T-helper 17 cell (primary cell): Measurements from ENCODE around the gene SAFB2. TPM values are rescaled to one million over a fixed set of nuclear protein-coding genes. Genes with fewer than 3 reads are reported as not detected.

Experiments
- ATAC-seq: fragments of 150-1000 bp; cut with Tn5 transposase; 2 replicates; pipeline ENCODE4 v1.10.0; 2021; ENCODE audit warnings: mild to moderate bottlenecking, moderate library complexity
- DNase-seq, 3 donors: peaks; one replicate each; pipeline versions ENCODE4 v3.0.0 to v3.0.0-alpha.2; 2020 to 2021
- H3K9me3 ChIP-seq: one replicate; pipeline ENCODE4 v1.7.0; 2013; ENCODE audit warnings: low read length, mild to moderate bottlenecking; ENCODE audit not compliant: control insufficient read depth, poor library complexity, severe bottlenecking
- H3K27ac Mint-ChIP-seq: one replicate; pipeline ENCODE4 v1.8.0; 2022; ENCODE audit warnings: mild to moderate bottlenecking, moderate library complexity, mixed read lengths
- H3K27me3 Mint-ChIP-seq: one replicate; pipeline ENCODE4 v1.8.0; 2022; ENCODE audit warnings: mixed read lengths
- H3K36me3 Mint-ChIP-seq: one replicate; pipeline ENCODE4 v1.8.0; 2022; ENCODE audit warnings: low read depth, mixed read lengths
- H3K4me1 Mint-ChIP-seq: one replicate; pipeline ENCODE4 v1.8.0; 2022; ENCODE audit warnings: mild to moderate bottlenecking, mixed read lengths
- H3K4me3 Mint-ChIP-seq: one replicate; pipeline ENCODE4 v1.8.0; 2022; ENCODE audit warnings: mild to moderate bottlenecking, moderate library complexity, mixed read lengths
- total RNA-seq, 4 donors: library from RNA in 2 of 4; stranded (reverse) in 2 of 4; gene quantifications; one replicate each; pipeline ENCODE4 v1.2.3 and lab custom pipeline; 2022 to 2026

The SAFB2 gene
- total RNA-seq, 2 donors from 2014 or later: 241 to 255 TPM

- Mint-ChIP-seq H3K36me3 (peaks cover 11% of the 10 kb centered on the region), H3K27me3 (no peaks in the 10 kb centered on the region), H3K27ac (peak overlapping the region; percentile 41), H3K4me1 (peaks cover 12% of the 10 kb centered on the region), H3K4me3 (no peak overlapping the region)
- no peak for ATAC-seq
- no peak for DNase-seq
- no peaks in the 10 kb centered on the region for H3K9me3 ChIP-seq
Measured at GRCh38 chr19:5651361-5651760, 28.8 kb upstream of the SAFB2 start.

GRCh38 chr19:5648464-5648863 lies 25.9 kb upstream of the SAFB2 start:
- H3K36me3 Mint-ChIP-seq: peaks cover 5% of the 10 kb centered on the region
- DNase-seq (no peak), ATAC-seq (no peak)
- peak overlapping the region; percentile 79 for H3K27ac Mint-ChIP-seq
- H3K27me3 Mint-ChIP-seq: no peaks in the 10 kb centered on the region
- peaks cover 22% of the 10 kb centered on the region for H3K4me1 Mint-ChIP-seq
- H3K4me3 Mint-ChIP-seq: no peak overlapping the region
- no peaks in the 10 kb centered on the region for H3K9me3 ChIP-seq

- Mint-ChIP-seq H3K4me3 (no peak overlapping the region), H3K27ac (no peak overlapping the region), H3K4me1 (peaks cover 23% of the 10 kb centered on the region)
Measured at GRCh38 chr19:5646703-5647102, 24.1 kb upstream of the SAFB2 start.

GRCh38 chr19:5645409-5645808 lies 22.8 kb upstream of the SAFB2 start:
- no peak for DNase-seq
- H3K4me3 Mint-ChIP-seq: no peak overlapping the region
- H3K4me1 Mint-ChIP-seq: peaks cover 29% of the 10 kb centered on the region
- H3K27me3 Mint-ChIP-seq: no peaks in the 10 kb centered on the region
- H3K9me3 ChIP-seq: no peaks in the 10 kb centered on the region
- ATAC-seq: no peak
- peak overlapping the region; percentile 27 for H3K27ac Mint-ChIP-seq
- peaks cover 10% of the 10 kb centered on the region for H3K36me3 Mint-ChIP-seq

More at GRCh38 chr19:5646703-5647102, 24.1 kb upstream of the SAFB2 start:
- Mint-ChIP-seq H3K27me3 (no peaks in the 10 kb centered on the region), H3K36me3 (peaks cover 6% of the 10 kb centered on the region)
- DNase-seq (no peak), ATAC-seq (no peak)
- H3K9me3 ChIP-seq: no peaks in the 10 kb centered on the region

GRCh38 chr19:5644037-5644436 lies 21.5 kb upstream of the SAFB2 start:
- Mint-ChIP-seq H3K27ac (no peak overlapping the region), H3K36me3 (peaks cover 10% of the 10 kb centered on the region), H3K4me3 (no peak overlapping the region), H3K27me3 (no peaks in the 10 kb centered on the region), H3K4me1 (peaks cover 30% of the 10 kb centered on the region)
- no peak for DNase-seq
- no peak for ATAC-seq
- H3K9me3 ChIP-seq: no peaks in the 10 kb centered on the region

GRCh38 chr19:5643060-5643459 lies 20.5 kb upstream of the SAFB2 start:
- H3K27ac Mint-ChIP-seq: peak overlapping the region; percentile 32
- H3K4me1 Mint-ChIP-seq: peaks cover 27% of the 10 kb centered on the region
- no peak for ATAC-seq
- peaks cover 10% of the 10 kb centered on the region for H3K36me3 Mint-ChIP-seq
- DNase-seq: no peak
- no peaks in the 10 kb centered on the region for H3K9me3 ChIP-seq
- H3K4me3 Mint-ChIP-seq: no peak overlapping the region
- H3K27me3 Mint-ChIP-seq: no peaks in the 10 kb centered on the region

GRCh38 chr19:5642204-5642603 lies 19.6 kb upstream of the SAFB2 start:
- ATAC-seq: no peak
- H3K36me3 Mint-ChIP-seq: peaks cover 10% of the 10 kb centered on the region
- DNase-seq: no peak
- H3K9me3 ChIP-seq: no peaks in the 10 kb centered on the region
- H3K4me3 Mint-ChIP-seq: no peak overlapping the region
- H3K4me1 Mint-ChIP-seq: peaks cover 27% of the 10 kb centered on the region
- no peak overlapping the region for H3K27ac Mint-ChIP-seq
- H3K27me3 Mint-ChIP-seq: no peaks in the 10 kb centered on the region

- H3K4me1 Mint-ChIP-seq: peaks cover 19% of the 10 kb centered on the region
Measured at GRCh38 chr19:5641171-5641570, 18.6 kb upstream of the SAFB2 start.

GRCh38 chr19:5637971-5638370 lies 15.4 kb upstream of the SAFB2 start:
- H3K9me3 ChIP-seq: no peaks in the 10 kb centered on the region
- Mint-ChIP-seq H3K4me3 (no peak overlapping the region), H3K4me1 (peaks cover 18% of the 10 kb centered on the region), H3K27ac (no peak overlapping the region), H3K27me3 (no peaks in the 10 kb centered on the region), H3K36me3 (peaks cover 8% of the 10 kb centered on the region)
- DNase-seq (no peak), ATAC-seq (no peak)

More at GRCh38 chr19:5641171-5641570, 18.6 kb upstream of the SAFB2 start:
- Mint-ChIP-seq H3K27ac (no peak overlapping the region), H3K36me3 (peaks cover 5% of the 10 kb centered on the region), H3K4me3 (no peak overlapping the region), H3K27me3 (no peaks in the 10 kb centered on the region)
- H3K9me3 ChIP-seq: no peaks in the 10 kb centered on the region
- ATAC-seq (no peak), DNase-seq (no peak)

GRCh38 chr19:5635427-5635826 lies 12.9 kb upstream of the SAFB2 start:
- H3K9me3 ChIP-seq: no peaks in the 10 kb centered on the region
- peaks cover 3% of the 10 kb centered on the region for H3K36me3 Mint-ChIP-seq
- no peak for DNase-seq
- no peak overlapping the region for H3K4me3 Mint-ChIP-seq
- no peaks in the 10 kb centered on the region for H3K27me3 Mint-ChIP-seq
- H3K27ac Mint-ChIP-seq: peak overlapping the region; percentile 68
- no peak for ATAC-seq
- H3K4me1 Mint-ChIP-seq: peaks cover 25% of the 10 kb centered on the region

- H3K4me1 Mint-ChIP-seq: peaks cover 32% of the 10 kb centered on the region
- H3K27me3 Mint-ChIP-seq: no peaks in the 10 kb centered on the region
- no peaks in the 10 kb centered on the region for H3K9me3 ChIP-seq
- H3K27ac Mint-ChIP-seq: peak overlapping the region; percentile 61
- ATAC-seq: no peak
- DNase-seq: no peak
- peaks cover 3% of the 10 kb centered on the region for H3K36me3 Mint-ChIP-seq
- no peak overlapping the region for H3K4me3 Mint-ChIP-seq
Measured at GRCh38 chr19:5632657-5633056, 10.1 kb upstream of the SAFB2 start.

- H3K9me3 ChIP-seq: no peaks in the 10 kb centered on the region
- peaks cover 36% of the 10 kb centered on the region for H3K4me1 Mint-ChIP-seq
- peaks cover 3% of the 10 kb centered on the region for H3K36me3 Mint-ChIP-seq
- ATAC-seq (no peak), DNase-seq (no peak)
- peak overlapping the region; percentile 45 for H3K4me3 Mint-ChIP-seq
- no peaks in the 10 kb centered on the region for H3K27me3 Mint-ChIP-seq
- peak overlapping the region; percentile 61 for H3K27ac Mint-ChIP-seq
Measured at GRCh38 chr19:5632241-5632612, 9.7 kb upstream of the SAFB2 start.

GRCh38 chr19:5631567-5632240 lies 9.1 kb upstream of the SAFB2 start:
- Mint-ChIP-seq H3K4me1 (peaks cover 37% of the 10 kb centered on the region), H3K36me3 (peaks cover 3% of the 10 kb centered on the region), H3K27ac (peak overlapping the region; percentile 61), H3K4me3 (peak overlapping the region; percentile 19), H3K27me3 (no peaks in the 10 kb centered on the region)
- no peaks in the 10 kb centered on the region for H3K9me3 ChIP-seq
- no peak for ATAC-seq
- no peak for DNase-seq

- H3K4me3 Mint-ChIP-seq: peak overlapping the region; percentile 25
Measured at GRCh38 chr19:5628919-5629481, 6.4 kb upstream of the SAFB2 start.

More at GRCh38 chr19:5628919-5629481, 6.4 kb upstream of the SAFB2 start:
- H3K9me3 ChIP-seq: no peaks in the 10 kb centered on the region
- Mint-ChIP-seq H3K36me3 (peaks cover 2% of the 10 kb centered on the region), H3K27me3 (no peaks in the 10 kb centered on the region), H3K27ac (peak overlapping the region; percentile 89), H3K4me1 (peaks cover 54% of the 10 kb centered on the region)
- ATAC-seq: peak; percentile 33
- no peak for DNase-seq
